ENCODE measurements around the gene CACNA1E.

The CACNA1E gene

DNA sequence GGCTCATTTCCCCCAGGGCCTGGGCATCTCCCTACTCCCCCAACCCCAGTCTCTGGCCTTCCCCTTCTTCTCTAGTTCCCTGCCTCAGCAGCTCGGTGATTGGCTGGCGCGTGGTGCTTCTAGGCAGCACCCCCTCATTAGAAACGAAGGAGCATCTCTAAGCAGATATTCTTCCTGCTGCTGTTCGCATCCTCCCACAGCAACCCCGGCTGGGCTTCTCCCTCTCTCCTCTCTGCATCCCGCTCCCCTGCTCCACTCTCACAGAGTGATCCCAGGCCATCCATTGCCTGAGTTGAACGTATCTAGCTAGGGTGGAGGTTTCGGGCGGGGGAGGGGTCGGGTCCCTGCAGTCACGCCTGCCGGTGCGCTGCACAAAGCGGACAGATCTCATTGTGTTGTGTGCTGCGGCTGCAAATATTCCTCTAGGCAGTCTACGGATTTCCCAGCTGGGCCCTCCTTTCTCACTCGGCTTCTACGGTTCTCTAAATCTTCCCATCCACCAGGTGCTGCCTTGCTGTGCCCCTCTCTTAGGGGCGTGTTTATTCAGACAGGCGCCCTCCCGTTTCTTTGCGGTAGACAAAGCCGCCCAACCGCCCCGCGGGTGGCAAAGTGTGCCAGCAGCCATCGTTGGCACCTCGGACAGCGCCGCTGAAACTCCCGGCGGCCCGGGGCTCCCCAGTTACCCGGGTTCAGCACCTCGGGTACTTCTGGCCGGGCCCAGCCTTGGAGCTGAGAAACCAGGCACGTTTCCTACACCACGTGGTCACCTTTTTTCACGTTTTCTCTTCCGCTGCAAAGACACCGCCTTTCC lies 2.2 kb downstream of the CACNA1E start:
- no peak for DNase-seq

DNA sequence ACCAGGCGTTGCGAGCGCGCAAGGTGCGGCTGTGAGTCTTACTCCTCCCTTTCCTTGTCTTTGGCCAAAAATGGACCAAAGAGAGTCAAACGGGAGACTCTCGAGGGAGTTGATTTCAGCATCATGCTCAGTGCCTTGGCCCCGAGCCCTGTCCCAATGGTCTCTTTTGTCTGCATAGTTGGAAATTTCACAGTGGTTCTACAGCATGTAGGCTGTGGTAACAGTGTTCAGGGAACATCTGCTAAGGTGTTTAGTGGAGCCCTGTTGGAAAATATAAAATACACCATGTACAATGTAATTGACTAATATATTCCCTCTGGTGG lies 2.7 kb downstream of the CACNA1E start:
- no peak for DNase-seq

DNA sequence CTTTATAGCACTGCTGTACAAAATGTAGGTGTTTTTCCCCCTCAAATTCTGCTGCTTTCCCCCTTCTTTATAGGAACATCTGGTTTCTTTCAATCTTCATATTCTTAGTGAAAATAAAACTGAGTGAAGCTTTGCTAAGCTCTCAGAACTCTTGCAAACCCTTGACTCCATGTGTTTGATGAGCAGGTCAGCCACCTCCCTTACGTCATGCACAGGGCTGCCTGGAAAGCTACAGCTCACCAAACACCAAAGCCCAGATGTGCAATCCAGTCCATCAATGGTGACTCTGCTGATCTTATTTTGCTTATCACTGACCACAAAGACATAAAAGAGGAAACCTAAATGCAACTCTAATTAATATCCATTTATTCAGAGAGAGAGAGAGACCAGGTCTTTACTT lies 5.5 kb downstream of the CACNA1E start:
- DNase-seq = no peak

DNA sequence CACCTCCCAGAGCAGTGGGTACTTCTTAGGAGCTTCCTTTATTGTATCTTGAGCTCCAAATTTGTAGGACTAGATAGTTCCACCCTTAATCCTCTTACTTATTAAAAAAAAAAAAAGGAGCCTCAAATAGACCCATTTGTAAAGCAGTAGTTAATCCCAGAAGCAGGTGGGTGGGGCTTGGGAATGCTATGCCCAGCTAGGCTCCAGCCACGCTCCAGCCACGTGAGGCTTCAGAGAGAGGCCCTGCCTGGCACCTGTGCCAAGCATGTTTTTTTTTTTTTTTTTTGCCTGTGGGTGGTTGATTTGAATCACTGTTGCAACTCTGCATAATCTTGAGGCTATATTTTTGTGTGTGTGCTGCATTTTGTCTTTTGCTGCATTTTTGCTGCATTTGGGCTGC lies 7.0 kb downstream of the CACNA1E start:
- no peak for DNase-seq

DNA sequence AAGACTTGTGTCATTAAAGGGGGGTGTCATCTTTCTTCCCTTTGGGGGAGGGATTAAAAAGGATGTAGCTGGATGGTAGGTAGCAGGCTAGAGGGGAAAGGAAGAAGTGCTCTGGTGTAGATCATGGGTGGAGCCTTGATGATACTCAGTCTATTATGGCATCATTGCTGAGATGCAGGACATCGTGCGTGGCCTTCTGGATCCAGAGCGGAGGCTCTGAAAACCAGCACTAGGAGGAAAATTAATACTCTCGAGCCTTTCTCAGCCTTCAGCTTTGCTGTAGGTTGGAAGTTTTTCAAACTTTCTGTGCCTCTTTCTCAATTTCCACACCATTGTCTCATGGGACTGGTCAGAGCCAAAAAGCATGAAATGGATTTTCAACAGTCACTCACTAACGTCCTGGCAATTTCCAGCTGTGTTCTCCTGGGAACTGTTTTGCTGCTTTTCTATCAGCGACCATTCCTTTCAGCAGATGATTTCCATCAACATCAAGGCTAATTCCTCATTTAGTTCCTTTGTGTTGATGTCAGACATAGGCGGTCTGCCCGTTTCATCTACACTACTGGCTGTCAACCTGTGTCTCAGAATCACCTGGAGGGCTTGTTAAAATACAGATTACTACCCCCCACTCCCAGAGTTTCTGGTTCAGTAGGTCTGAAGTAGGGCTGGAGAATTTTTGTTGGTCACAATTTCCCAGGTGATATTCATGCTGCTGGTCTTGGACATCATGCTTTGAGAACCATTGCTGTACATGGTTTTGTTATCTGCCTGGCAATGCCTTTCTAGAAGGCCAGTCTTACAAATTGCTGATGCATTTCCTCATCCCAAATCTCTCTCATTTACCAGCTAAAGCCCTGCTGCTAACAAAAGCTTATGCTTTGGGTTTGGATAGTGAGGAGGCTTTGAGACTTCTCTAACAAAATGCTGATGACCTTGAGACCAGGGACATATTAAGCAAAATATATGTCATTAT lies 7.7 kb downstream of the CACNA1E start:
- DNase-seq = no peak

DNA sequence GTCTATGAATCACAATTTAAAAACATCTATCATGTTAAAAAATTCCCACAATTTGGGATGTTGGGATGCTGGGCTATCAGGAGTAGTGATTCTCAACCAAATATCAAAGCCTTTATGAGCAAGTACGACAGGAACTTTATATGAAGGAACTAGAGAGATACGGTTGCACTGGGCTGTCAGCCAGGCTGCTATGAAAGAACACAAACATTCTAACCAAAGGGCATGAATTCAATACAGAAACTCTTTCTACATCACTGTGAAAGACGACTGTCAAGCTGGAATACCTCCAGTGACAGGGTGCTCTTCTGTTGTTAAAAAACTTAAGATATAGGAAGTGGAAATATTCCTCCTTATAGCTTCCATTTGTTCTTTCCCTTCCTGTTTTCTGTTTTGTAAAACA lies 9.8 kb downstream of the CACNA1E start:
- DNase-seq = no peak

DNA sequence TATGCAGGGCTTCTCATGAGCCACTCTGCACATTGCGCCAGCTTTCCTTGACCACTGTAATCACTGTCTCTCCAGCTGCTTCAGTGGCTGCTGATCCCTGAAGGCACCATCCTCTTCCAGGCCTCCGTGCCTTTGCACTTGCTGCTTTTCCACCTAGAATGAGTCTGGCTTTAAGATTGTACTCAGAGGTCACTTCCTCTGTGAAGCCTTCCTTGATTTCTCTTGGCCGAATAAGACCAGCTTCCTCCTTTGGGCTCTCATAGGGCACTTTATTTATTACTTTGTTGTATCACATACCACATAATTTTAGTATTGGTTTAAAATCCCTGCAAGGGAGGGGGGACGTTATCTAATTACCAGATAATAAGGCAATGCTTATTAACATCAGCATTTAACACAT lies 10.6 kb downstream of the CACNA1E start:
- no peak for DNase-seq

DNA sequence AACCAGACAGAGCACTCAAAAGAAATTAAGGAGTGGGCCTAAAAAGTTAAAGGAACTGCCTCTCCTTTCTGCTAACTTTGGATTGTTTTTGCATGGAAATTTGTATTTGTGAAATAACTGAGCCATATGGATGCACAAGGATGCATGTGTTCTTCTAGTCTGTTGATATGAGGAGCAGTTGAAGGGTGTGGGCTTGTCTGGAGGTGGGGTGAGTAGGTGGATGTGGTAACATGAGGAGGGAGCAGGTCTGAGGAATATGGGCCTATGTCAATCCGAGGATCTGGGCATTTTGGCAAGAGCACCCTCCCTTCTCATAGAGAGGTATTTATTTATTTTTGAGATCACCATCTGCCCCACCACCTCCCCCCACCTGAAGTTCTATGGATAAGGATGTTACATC lies 13.4 kb downstream of the CACNA1E start:
- no peak for DNase-seq

DNA sequence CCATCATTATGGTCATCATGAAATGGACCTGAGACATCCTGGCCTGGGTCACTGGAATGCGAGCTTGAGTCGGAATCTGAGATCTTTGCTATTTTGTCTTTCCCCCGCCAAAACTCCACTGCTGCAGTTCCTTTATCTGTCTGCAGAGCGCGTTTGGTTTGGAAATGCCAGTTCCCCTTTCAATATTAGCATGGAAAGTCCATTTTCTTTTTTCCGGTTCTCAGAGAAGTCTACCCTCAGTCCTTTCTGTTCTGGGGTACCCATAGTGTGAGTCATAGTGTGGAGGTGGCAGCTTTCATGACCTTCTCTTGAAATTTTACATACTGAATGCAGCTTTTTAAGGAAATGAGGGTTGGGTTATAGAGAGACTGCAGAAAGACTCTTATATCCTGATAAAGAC lies 14.6 kb downstream of the CACNA1E start:
- DNase-seq = no peak

DNA sequence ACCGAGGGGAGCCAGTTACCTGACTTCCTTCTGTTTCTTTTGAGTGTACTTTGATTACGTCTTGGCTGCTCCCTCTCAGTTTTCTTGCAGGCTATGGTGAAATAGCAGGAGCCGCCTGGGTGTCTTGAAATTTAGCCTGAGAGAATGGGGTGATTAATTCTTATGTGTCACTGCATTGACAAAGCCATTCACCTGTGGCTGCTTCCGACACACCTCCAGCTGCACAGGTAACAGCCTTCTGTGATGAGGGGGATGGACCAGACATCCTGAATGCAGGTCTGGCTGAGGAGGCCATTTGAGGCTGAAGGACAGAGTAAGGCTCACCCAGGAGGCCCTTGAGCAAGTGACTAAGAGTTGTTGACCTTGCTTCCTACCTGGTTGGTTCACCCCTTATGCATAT lies 16.5 kb downstream of the CACNA1E start:
- no peak for DNase-seq

DNA sequence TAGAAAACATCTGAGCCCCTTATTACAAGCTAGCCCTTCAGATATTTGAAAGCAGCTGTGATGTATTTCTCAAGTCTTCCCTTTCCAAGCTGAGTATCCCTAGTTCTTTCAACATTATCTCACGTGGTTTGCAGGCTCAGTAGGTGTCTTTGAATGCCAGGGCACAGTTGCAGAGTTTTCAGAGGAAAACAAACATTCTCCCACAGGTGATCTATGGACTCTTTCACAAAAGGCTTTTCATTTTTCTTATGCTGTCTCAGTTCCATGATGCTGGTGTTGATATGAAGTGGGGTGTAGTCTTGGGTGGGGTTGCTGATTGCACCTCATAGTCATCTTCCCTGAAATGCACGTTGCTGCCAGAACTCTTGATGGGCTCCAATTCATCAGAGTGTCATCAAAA lies 17.3 kb downstream of the CACNA1E start:
- DNase-seq = no peak

DNA sequence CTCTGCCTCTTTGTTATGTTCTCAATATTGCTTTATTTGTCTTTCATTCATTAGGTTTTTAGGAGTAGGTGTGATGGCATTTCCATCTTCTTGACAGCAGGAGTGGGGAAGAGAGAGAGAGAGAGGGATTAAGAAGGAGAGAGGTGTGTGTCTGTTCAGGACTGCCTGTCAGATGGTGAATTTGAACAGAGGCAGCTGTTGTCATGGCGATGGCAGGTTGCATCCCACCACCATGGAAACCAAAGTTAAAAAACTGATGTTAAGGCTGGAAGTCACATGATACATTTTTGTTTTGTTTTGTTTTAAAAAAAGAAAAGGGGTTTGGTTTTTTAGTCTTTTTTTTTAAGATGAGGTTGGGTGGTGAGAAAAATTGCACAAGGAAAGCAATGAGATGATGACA lies 18.3 kb downstream of the CACNA1E start:
- no peak for DNase-seq

DNA sequence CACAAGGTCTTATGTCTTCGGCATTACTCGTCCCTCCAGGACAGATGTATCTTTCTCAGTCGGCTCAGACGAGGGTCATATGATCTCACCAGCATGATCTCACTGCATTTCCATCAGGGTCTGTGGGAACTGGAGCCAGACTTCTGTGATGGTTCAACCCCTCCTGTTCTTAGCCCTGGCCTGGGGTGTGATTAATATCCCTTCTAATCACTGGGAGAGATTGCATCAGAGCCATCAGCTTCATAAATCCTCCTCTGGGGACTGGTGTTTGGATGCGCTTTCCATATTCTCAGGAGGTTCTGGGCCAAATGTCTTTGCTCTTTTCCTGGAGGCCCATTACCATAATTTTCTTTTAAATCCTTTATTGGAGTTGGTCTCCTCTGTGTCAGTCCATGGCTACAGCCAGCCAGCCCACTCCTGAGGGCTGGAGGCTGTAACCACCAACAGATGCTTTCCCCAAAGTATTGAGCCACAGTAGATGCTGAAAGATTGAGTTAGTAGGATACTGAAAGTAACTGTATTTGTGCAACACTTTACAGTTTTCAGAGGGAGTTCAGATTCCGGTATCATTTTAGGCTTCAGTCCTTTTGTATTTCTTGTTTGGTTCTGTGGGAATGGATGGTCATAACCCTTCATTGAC lies 20.0 kb downstream of the CACNA1E start:
- DNase-seq = no peak

DNA sequence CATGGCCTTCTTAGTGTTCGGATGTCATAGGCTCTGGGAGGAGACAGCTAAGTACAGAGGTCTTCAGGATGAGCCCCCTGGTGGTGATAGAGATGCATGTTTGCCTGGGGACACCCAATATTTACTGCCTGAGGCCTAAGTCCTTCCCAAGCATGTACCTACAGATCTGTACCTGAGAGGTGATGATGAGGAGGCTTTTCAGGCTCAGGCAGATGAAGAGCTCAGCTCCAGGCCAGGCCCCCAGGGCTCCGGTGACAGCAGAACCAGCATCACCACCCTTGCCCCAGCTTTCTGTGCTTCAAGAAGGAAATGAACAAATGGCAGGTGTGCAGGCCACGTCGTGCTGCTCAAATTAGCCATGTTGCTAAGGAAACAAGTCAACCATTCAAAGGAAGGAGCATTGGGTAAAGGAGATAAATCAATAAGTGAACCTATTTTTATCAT lies 21.1 kb downstream of the CACNA1E start:
- DNase-seq = no peak

DNA sequence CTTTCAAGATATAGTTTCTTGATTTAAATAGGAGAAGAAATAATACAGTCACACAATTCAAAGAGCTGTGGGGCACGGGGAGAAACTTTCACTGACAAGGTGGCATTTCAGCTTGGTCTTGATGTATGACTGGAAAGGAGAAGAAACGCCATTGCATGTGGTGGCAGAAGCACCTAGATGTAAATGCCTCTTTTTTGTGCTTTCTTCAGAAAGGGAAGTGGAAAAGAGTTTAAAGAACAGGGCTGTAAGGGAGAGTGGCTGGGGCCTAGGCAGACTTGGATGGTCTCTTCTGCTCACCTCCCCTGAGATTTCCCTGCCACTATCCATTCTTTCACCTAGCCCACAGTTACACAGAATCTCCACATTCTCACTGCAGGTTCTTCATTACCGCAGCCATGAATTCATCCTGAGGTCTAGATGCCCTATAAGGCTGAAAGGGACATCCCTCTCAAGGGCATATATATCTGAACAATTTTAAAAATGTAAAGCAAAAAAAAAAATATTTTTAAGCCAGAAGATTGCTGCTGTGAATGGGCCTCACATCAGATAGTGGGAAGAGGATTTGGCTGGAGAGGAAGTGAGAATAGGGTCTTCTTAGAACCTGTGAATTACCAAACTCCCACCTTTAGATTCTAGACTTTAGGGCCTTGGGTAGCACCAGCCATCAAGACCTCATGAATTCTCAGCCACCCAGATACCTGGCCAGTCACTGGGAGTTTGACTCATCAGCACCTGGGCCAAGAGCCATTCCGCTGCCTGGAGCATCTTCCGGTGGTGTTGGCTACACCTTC lies 23.4 kb downstream of the CACNA1E start:
- no peak for DNase-seq

DNA sequence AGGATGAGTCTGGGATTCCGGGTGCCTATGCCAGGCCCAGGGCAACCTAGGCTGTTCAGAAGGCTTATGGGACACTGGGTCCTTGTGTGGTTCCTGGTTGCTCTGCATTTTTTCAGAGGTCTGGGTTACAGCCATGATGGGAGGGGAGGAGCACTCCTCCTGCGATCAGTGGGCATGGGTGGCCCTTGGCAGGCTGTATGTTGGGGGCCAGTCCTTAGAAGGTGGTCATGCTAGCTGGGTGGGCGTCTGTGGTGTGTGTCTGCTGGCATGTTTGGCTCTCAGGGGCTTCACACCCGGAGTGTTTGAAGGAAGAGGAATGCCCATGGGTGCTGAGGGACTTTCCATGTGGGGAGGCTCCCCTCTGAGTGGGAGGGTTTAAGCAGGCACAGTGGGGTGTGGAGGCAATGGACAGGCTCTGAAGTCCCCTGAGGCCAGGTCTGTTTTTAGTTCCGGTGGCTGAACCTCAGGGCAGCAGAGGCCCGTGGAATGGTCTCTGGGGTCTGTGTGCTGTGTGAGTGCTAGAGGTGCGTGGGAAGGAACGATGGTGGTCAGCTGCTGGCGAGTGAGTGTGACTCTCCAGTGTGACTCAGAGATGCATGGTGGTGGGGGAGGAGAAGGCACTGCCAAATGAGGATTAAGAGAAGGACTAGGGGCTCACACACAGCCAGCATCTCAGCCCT lies 25.3 kb downstream of the CACNA1E start:
- DNase-seq = no peak

DNA sequence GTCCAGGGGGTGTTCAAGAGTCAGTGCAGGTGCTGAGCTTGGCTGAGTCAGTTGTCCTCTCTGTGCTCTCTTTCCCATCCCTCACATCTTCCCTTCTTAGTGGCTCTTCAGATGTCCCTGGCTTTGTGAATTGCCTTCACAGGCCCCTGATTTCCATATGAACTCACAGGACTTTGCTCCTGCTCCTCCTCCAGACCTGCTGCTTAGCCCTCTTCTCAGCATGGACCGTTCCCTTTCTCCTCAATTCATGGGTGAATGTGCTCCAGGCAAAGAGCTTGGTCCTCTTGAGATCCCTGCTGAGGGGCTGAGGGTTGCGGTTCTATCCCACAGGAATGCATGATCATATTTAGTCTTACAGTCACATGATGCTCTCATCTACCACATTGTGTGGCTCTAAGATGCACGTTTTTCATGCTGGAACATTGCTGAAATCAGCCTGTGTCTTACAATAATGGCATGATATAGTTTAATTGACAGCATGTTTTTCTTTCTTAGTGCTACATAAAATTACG lies 30.5 kb downstream of the CACNA1E start:
- DNase-seq = no peak

DNA sequence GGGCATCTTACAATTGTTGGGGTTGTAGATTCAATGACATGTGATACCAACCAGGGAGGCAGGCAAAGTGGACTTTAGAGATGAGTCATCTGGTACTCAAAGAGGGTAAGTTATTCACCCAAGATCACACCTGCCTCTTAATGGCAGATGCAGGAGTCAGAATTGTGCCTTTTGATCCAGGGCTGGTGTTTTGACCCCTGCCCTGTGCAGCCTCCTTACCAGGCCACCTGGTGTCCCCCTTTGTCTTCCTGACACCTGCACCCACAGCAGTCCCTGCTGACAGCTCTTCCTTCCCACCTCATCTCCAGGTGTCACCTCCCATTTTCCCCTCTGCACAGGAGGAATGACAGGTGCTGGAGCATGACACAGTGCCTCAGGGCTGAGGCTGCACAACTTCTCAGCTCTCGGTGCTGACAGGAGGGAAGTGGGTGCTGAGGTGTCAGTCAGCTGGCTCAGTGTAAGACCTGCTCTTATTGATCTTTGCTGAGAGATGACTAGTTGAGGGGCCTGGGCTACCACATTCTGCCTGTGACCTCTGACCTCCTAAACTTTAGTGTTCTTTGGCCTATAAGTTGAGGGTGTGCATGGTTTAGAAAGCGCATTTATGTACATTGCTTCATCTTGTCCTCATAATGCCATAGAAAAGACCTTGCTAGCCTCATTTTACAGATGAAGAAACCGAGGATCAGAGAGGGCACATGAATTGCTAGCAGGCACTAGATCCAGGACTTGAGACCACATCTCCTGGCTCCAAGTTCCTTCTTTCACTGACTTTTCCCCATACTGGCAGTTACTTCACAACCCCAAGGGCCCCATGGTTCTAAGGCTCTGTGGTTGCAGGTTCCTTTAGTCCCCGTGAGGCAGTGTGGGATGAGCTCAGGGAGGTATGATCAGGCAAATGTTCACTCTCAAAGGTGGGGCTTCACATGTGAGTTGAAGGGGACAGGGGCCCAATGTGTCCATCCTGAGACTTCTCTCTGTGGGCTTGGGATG lies 31.3 kb downstream of the CACNA1E start:
- no peak for DNase-seq

DNA sequence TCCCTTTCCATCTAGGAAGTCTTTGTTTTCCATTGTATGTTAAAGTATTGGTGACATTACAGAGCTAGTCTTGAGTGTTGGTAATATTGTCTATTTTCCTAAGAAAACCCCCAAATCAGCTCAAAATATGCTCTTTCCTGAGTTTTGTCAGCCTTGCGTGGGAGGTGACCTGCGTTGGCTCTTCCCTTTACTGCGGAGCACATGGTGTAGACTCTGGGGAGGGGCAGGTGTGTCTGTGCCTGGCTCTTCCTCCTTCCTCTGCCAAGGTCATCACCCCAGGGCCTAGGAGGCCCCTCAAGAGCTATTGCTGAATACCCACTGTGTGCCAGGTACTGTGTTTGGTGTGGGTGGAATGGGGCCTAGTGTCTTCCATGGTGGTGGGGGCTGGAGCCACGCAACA lies 33.4 kb downstream of the CACNA1E start:
- DNase-seq = no peak

DNA sequence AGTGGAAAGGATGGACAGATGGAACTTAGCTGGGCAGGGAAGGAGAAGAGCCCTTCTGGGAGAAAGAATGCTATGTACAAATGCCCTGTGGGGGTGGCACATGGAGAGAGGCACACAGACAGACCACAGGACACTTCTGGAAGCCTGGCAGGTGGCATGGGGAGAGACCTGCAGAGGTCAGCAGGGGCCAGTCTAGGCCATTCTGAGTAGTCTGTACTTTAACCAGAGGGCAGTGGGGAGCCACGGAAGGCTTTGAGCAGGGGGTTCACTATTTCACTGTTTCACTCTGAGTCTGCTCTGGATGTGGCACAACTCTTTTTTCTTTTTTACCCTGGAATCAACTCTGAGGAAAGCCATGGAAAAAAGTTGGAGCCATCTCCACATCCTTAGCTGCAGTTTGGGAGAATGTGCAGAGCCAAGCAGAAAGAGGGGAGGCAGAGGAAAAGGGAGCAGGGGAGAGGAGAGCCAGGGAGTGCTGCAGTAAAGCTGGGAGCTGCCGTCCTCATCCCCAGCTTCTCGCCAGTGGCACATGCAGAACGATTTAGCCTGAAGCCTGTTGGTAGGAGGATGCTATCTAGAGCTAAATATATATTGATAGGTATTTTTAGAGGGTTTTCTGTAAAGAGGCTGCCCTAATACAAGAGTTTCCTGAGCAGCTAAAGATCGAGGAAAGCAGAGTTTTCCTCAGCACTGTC lies 34.0 kb downstream of the CACNA1E start:
- DNase-seq = no peak

All from effector CD4-positive, alpha-beta T cell (primary cell).